ENCODE data around the gene TMTC4. TPM values are rescaled to one million over a fixed set of nuclear protein-coding genes. Genes with fewer than 3 reads are reported as not detected.
"Not testable (repeated sequence)": the region's sequence is repeated elsewhere in the genome, so short reads cannot be mapped to it uniquely, and the experiment has no call there.

Gene TMTC4
- total RNA-seq, 1 experiment from 2014 or later = 35.3 TPM

- no peak for DNase-seq (ENCODE audit: low read depth)
- in situ Hi-C loops (cut with HindIII; ENCODE audit: low pct_unique_long_range_greater_than_20kb, low sequenced_read_pairs) = no loop called here
Measured at GRCh38 chr13:100602493-100603111, 72.0 kb downstream of the TMTC4 start.

GRCh38 chr13:100601716-100602115, 72.9 kb downstream of the TMTC4 start:
- in situ Hi-C loops (cut with HindIII; ENCODE audit: low pct_unique_long_range_greater_than_20kb, low sequenced_read_pairs) = no loop called here
- DNase-seq (ENCODE audit: low read depth) = no peak

- DNase-seq (ENCODE audit: low read depth) = no peak
- in situ Hi-C loops (cut with HindIII; ENCODE audit: low pct_unique_long_range_greater_than_20kb, low sequenced_read_pairs) = no loop called here
Measured at GRCh38 chr13:100600915-100601314, 73.7 kb downstream of the TMTC4 start.

- DNase-seq (ENCODE audit: low read depth) = no peak
- in situ Hi-C loops (cut with HindIII; ENCODE audit: low pct_unique_long_range_greater_than_20kb, low sequenced_read_pairs) = no loop called here
Measured at GRCh38 chr13:100600461-100600860, 74.1 kb downstream of the TMTC4 start.

- in situ Hi-C loops (cut with HindIII; ENCODE audit: low pct_unique_long_range_greater_than_20kb, low sequenced_read_pairs) = no loop called here
- peak; percentile 2 for DNase-seq (ENCODE audit: low read depth)
Measured at GRCh38 chr13:100597253-100597652, 77.3 kb downstream of the TMTC4 start.

GRCh38 chr13:100596516-100596915, 78.1 kb downstream of the TMTC4 start:
- DNase-seq (ENCODE audit: low read depth) = no peak
- in situ Hi-C loops (cut with HindIII; ENCODE audit: low pct_unique_long_range_greater_than_20kb, low sequenced_read_pairs) = no loop called here

- no peak for DNase-seq (ENCODE audit: low read depth)
- in situ Hi-C loops (cut with HindIII; ENCODE audit: low pct_unique_long_range_greater_than_20kb, low sequenced_read_pairs) = no loop called here
Measured at GRCh38 chr13:100594731-100595130, 79.9 kb downstream of the TMTC4 start.

GRCh38 chr13:100594255-100594654, 80.3 kb downstream of the TMTC4 start:
- in situ Hi-C loops (cut with HindIII; ENCODE audit: low pct_unique_long_range_greater_than_20kb, low sequenced_read_pairs) = no loop called here
- no peak for DNase-seq (ENCODE audit: low read depth)

- DNase-seq (ENCODE audit: low read depth) = no peak
Measured at GRCh38 chr13:100589178-100589725, 85.3 kb downstream of the TMTC4 start.

GRCh38 chr13:100588331-100589177, 86.0 kb downstream of the TMTC4 start, which contains the start of gene GGACT:
TSS of gene GGACT (minus strand) at chr13:100588789. CDS start at chr13:100532591, 56,198 bp downstream.
- peak; percentile 61 for DNase-seq (ENCODE audit: low read depth)
- in situ Hi-C loops (cut with HindIII; ENCODE audit: low pct_unique_long_range_greater_than_20kb, low sequenced_read_pairs) = no loop called here

More at GRCh38 chr13:100589178-100589725, 85.3 kb downstream of the TMTC4 start:
- in situ Hi-C loops (cut with HindIII; ENCODE audit: low pct_unique_long_range_greater_than_20kb, low sequenced_read_pairs) = no loop called here

- in situ Hi-C loops (cut with HindIII; ENCODE audit: low pct_unique_long_range_greater_than_20kb, low sequenced_read_pairs) = no loop called here
- no peak for DNase-seq (ENCODE audit: low read depth)
Measured at GRCh38 chr13:100584896-100585295, 89.7 kb downstream of the TMTC4 start.

- DNase-seq (ENCODE audit: low read depth) = no peak
- in situ Hi-C loops (cut with HindIII; ENCODE audit: low pct_unique_long_range_greater_than_20kb, low sequenced_read_pairs) = no loop called here
Measured at GRCh38 chr13:100581504-100581903, 93.1 kb downstream of the TMTC4 start.

GRCh38 chr13:100581030-100581429, 93.6 kb downstream of the TMTC4 start:
- in situ Hi-C loops (cut with HindIII; ENCODE audit: low pct_unique_long_range_greater_than_20kb, low sequenced_read_pairs) = no loop called here
- no peak for DNase-seq (ENCODE audit: low read depth)

GRCh38 chr13:100580045-100580444, 94.5 kb downstream of the TMTC4 start:
- in situ Hi-C loops (cut with HindIII; ENCODE audit: low pct_unique_long_range_greater_than_20kb, low sequenced_read_pairs) = no loop called here

GRCh38 chr13:100577239-100577638, 97.4 kb downstream of the TMTC4 start:
- in situ Hi-C loops (cut with HindIII; ENCODE audit: low pct_unique_long_range_greater_than_20kb, low sequenced_read_pairs); DNase-seq (ENCODE audit: low read depth): not testable (repeated sequence)

More at GRCh38 chr13:100580045-100580444, 94.5 kb downstream of the TMTC4 start:
- no peak for DNase-seq (ENCODE audit: low read depth)

GRCh38 chr13:100573121-100573520, 101.5 kb downstream of the TMTC4 start:
- no peak for DNase-seq (ENCODE audit: low read depth)
- in situ Hi-C loops (cut with HindIII; ENCODE audit: low pct_unique_long_range_greater_than_20kb, low sequenced_read_pairs) = no loop called here

GRCh38 chr13:100566543-100566942, 108.1 kb downstream of the TMTC4 start:
- in situ Hi-C loops (cut with HindIII; ENCODE audit: low pct_unique_long_range_greater_than_20kb, low sequenced_read_pairs) = no loop called here

GRCh38 chr13:100565286-100565685, 109.3 kb downstream of the TMTC4 start:
- no peak for DNase-seq (ENCODE audit: low read depth)
- in situ Hi-C loops (cut with HindIII; ENCODE audit: low pct_unique_long_range_greater_than_20kb, low sequenced_read_pairs) = no loop called here

More at GRCh38 chr13:100566543-100566942, 108.1 kb downstream of the TMTC4 start:
- no peak for DNase-seq (ENCODE audit: low read depth)
